SHP77 (cell line): ENCODE results near the gene GABRB3.
"Not testable (repeated sequence)": the region's sequence is repeated elsewhere in the genome, so short reads cannot be mapped to it uniquely, and the experiment has no call there.

Source experiments
- DNase-seq, 2 experiments: peaks; one replicate each; lab custom pipeline; 2025; lab: John Stamatoyannopoulos, UW

GABRB3 gene

GRCh38 chr15:26736502-26737248, 36.2 kb downstream of the GABRB3 start:
- no peak for DNase-seq

GRCh38 chr15:26731965-26732364, 40.9 kb downstream of the GABRB3 start:
- no peak for DNase-seq

- DNase-seq = no peak
Measured at GRCh38 chr15:26729581-26729980, 43.3 kb downstream of the GABRB3 start.

GRCh38 chr15:26729030-26729429, 43.8 kb downstream of the GABRB3 start:
- no peak for DNase-seq

- DNase-seq = no peak
Measured at GRCh38 chr15:26724381-26725150, 48.3 kb downstream of the GABRB3 start.

- no peak for DNase-seq
Measured at GRCh38 chr15:26722621-26723160, 50.2 kb downstream of the GABRB3 start.

GRCh38 chr15:26721232-26721967, 51.5 kb downstream of the GABRB3 start:
- no peak for DNase-seq

- no peak for DNase-seq
Measured at GRCh38 chr15:26720546-26720945, 52.3 kb downstream of the GABRB3 start.

GRCh38 chr15:26719866-26720265, 53.0 kb downstream of the GABRB3 start:
- DNase-seq = not testable (repeated sequence)

GRCh38 chr15:26716069-26716468, 56.8 kb downstream of the GABRB3 start:
- DNase-seq = no peak

- DNase-seq = no peak
Measured at GRCh38 chr15:26713498-26713897, 59.4 kb downstream of the GABRB3 start.

- no peak for DNase-seq
Measured at GRCh38 chr15:26712335-26712734, 60.5 kb downstream of the GABRB3 start.

GRCh38 chr15:26711445-26711844, 61.4 kb downstream of the GABRB3 start:
- DNase-seq = no peak

GRCh38 chr15:26702381-26702780, 70.5 kb downstream of the GABRB3 start:
- no peak for DNase-seq

- DNase-seq = no peak
Measured at GRCh38 chr15:26698555-26698954, 74.3 kb downstream of the GABRB3 start.

GRCh38 chr15:26697913-26698312, 75.0 kb downstream of the GABRB3 start:
- DNase-seq = no peak

- DNase-seq = no peak
Measured at GRCh38 chr15:26691249-26691648, 81.6 kb downstream of the GABRB3 start.

- DNase-seq = no peak
Measured at GRCh38 chr15:26690778-26691177, 82.1 kb downstream of the GABRB3 start.

GRCh38 chr15:26689462-26689861, 83.4 kb downstream of the GABRB3 start:
- no peak for DNase-seq

- no peak for DNase-seq
Measured at GRCh38 chr15:26686547-26687187, 86.2 kb downstream of the GABRB3 start.

GRCh38 chr15:26682598-26683164, 90.2 kb downstream of the GABRB3 start:
- no peak for DNase-seq

- DNase-seq = no peak
Measured at GRCh38 chr15:26679927-26680326, 92.9 kb downstream of the GABRB3 start.
